Stomach (tissue), 4 donors: Measurements from ENCODE around the gene SCLT1.

Experiments
- CTCF ChIP-seq, 7 experiments: fragments of 450-650 bp in 4 of 7; fragments of 200-600 bp in 3 of 7; sonication (generic) in 3 of 7; IDR thresholded peaks; one replicate each; pipeline ENCODE4 v1.5.1; 2016 to 2019; ENCODE audit warnings: antibody characterized with exemption in 7 of 7, control low read depth in 2 of 7, mild to moderate bottlenecking in 1 of 7
- POLR2A ChIP-seq, 4 donors: fragments of 450-650 bp; IDR thresholded peaks; one replicate each; pipeline ENCODE4 v1.6.1; 2016; ENCODE audit warnings: antibody characterized with exemption in 4 of 4, control low read depth in 2 of 4, mild to moderate bottlenecking in 1 of 4, moderate library complexity in 1 of 4

GRCh38 chr4:128917781-128918180 lies 175.6 kb downstream of the SCLT1 start:
- TF ChIP-seq CTCF (IDR thresholded peaks at IDR 0.05) (no peak), POLR2A (IDR thresholded peaks at IDR 0.05) (no peak)
